Suppressor macrophage treated with lipopolysaccharide for 4 hours (primary cell): ENCODE results near the gene POTEF.
A peak's percentile ranks its signal among the peaks of the same experiment; 100 is the strongest.
"Not testable (repeated sequence)": the region's sequence is repeated elsewhere in the genome, so short reads cannot be mapped to it uniquely, and the experiment has no call there.

ENCODE experiments used
- DNase-seq: peaks from one replicate; pipeline ENCODE4 v3.0.0-alpha.2; 2020

Gene POTEF

GRCh38 chr2:130152816-130153595, 24.0 kb upstream of the POTEF start:
- DNase-seq: no peak

- not testable (repeated sequence) for DNase-seq
Observed at GRCh38 chr2:130152136-130152815, 23.3 kb upstream of the POTEF start.

GRCh38 chr2:130151145-130151512, 22.1 kb upstream of the POTEF start:
- not testable (repeated sequence) for DNase-seq

- DNase-seq: no peak
Observed at GRCh38 chr2:130150181-130151144, 21.4 kb upstream of the POTEF start.

- DNase-seq: not testable (repeated sequence)
Observed at GRCh38 chr2:130148515-130148914, 19.5 kb upstream of the POTEF start.

- DNase-seq: peak; percentile 16
Observed at GRCh38 chr2:130145006-130145414, 16.0 kb upstream of the POTEF start, which contains the start of gene CCDC74B. Gene CCDC74B (minus strand): TSS chr2:130145112. CDS start chr2:130144996, 116 bp downstream.

- DNase-seq: not testable (repeated sequence)
Observed at GRCh38 chr2:130143266-130144039, 14.4 kb upstream of the POTEF start.

- not testable (repeated sequence) for DNase-seq
Observed at GRCh38 chr2:130142396-130143265, 13.6 kb upstream of the POTEF start.

GRCh38 chr2:130141645-130142370, 12.8 kb upstream of the POTEF start:
- DNase-seq: not testable (repeated sequence)

- not testable (repeated sequence) for DNase-seq
Observed at GRCh38 chr2:130141002-130141401, 12.0 kb upstream of the POTEF start.

GRCh38 chr2:130140516-130140915, 11.5 kb upstream of the POTEF start:
- not testable (repeated sequence) for DNase-seq

GRCh38 chr2:130139331-130140280, 10.6 kb upstream of the POTEF start:
- not testable (repeated sequence) for DNase-seq

GRCh38 chr2:130138841-130139251, 9.8 kb upstream of the POTEF start:
- not testable (repeated sequence) for DNase-seq

GRCh38 chr2:130138326-130138725, 9.3 kb upstream of the POTEF start:
- DNase-seq: not testable (repeated sequence)

- not testable (repeated sequence) for DNase-seq
Observed at GRCh38 chr2:130137118-130137517, 8.1 kb upstream of the POTEF start.

- not testable (repeated sequence) for DNase-seq
Observed at GRCh38 chr2:130136546-130136945, 7.5 kb upstream of the POTEF start.

- no peak for DNase-seq
Observed at GRCh38 chr2:130135692-130136541, 6.9 kb upstream of the POTEF start.

GRCh38 chr2:130128464-130128863, 558 bp downstream of the POTEF start:
- not testable (repeated sequence) for DNase-seq
